AG08396 (cell line): ENCODE data around the gene TRPM7.

ENCODE experiments used
- DNase-seq: peaks from one replicate; pipeline ENCODE4 v3.0.0; 2012; ENCODE audit warnings: low spot score, mixed read lengths

TRPM7 gene

GRCh38 chr15:50562735-50563640 is 123.6 kb downstream of the TRPM7 start:
- no peak for DNase-seq

- DNase-seq: no peak
Observed at GRCh38 chr15:50558012-50558411, 128.6 kb downstream of the TRPM7 start.

GRCh38 chr15:50556642-50557371 is 129.8 kb downstream of the TRPM7 start:
- no peak for DNase-seq

- DNase-seq: no peak
Observed at GRCh38 chr15:50552238-50552637, 134.4 kb downstream of the TRPM7 start.

GRCh38 chr15:50549326-50549725 is 137.3 kb downstream of the TRPM7 start:
- DNase-seq: no peak

GRCh38 chr15:50546566-50546965 is 140.0 kb downstream of the TRPM7 start, which contains the start of gene USP50:
USP50 (minus strand) TSS chr15:50546666; CDS start chr15:50546525, 141 bp downstream.
- no peak for DNase-seq

GRCh38 chr15:50544368-50544767 is 142.2 kb downstream of the TRPM7 start:
- no peak for DNase-seq

- no peak for DNase-seq
Observed at GRCh38 chr15:50543556-50543955, 143.0 kb downstream of the TRPM7 start.

- no peak for DNase-seq
Observed at GRCh38 chr15:50542887-50543210, 143.7 kb downstream of the TRPM7 start.

GRCh38 chr15:50531766-50532165 is 154.8 kb downstream of the TRPM7 start:
- DNase-seq: no peak

- DNase-seq: no peak
Observed at GRCh38 chr15:50531163-50531562, 155.4 kb downstream of the TRPM7 start.

- DNase-seq: no peak
Observed at GRCh38 chr15:50523851-50524251, 162.7 kb downstream of the TRPM7 start.

- DNase-seq: no peak
Observed at GRCh38 chr15:50519740-50520425, 166.7 kb downstream of the TRPM7 start.

- DNase-seq: no peak
Observed at GRCh38 chr15:50513001-50513400, 173.6 kb downstream of the TRPM7 start.
